ENCODE data around the gene FGFBP1. TPM values are rescaled to one million over a fixed set of nuclear protein-coding genes. Genes with fewer than 3 reads are reported as not detected.

Gene FGFBP1
- total and polyA plus RNA-seq, 9 of the 15 experiments (the other 6 are each of a cell fraction or from before 2014, with no cell fraction given), result not detected

DNA sequence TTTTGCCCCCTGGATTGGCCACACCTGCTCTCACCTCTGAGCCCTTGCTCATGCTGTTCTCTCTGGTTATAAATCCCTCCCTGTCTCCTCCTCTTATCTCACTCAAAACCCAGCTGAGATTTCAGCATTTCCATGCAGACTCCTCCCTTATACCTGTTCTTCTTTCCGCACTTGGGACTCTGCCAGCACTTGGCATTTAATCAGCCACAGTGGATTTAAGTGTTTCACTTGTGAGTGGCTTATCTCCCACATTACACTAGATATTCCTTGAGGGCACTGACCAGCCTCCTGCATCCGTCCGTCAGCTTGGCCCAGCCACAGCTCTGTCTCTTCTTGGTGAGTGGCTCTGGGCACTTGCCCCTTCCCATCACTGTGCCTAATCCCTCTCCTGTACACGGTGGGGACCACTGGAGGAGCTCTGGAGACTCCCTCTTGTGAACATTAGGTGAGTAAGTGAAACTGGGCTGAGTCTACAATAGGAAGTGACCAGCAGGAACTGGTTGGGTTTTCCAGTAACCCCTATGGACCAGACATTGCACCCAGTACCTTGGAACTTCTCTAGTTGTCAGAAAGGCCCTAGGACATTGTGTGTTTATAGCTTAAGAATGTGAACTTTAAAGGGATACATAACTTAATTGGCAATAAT, 19.9 kb downstream of the FGFBP1 start:
- Histone ChIP-seq H3K4me1 (replicated peaks in 1 of 2; ENCODE audit: control insufficient read depth in 2 of 2, insufficient read depth in 2 of 2, low read length in 2 of 2) (no peaks in the 10 kb centered on the region), H3K36me3 (ENCODE audit: control insufficient read depth, insufficient read depth, low read length) (no peaks in the 10 kb centered on the region), H4K20me1 (replicated peaks; ENCODE audit: control insufficient read depth, insufficient read depth, low read length) (no peaks in the 10 kb centered on the region), H3K9me1 (ENCODE audit: control insufficient read depth, insufficient read depth, low read length) (no peaks in the 10 kb centered on the region), H3K79me2 (ENCODE audit: control insufficient read depth, insufficient read depth, low read length) (no peaks in the 10 kb centered on the region), H3K9ac (ENCODE audit: insufficient read depth in 1 of 2, low read depth in 2 of 2, low read length in 2 of 2) (no peak overlapping the region), H3K27ac (ENCODE audit: extremely low read depth, low read depth, low read length) (no peak overlapping the region), H2AFZ (ENCODE audit: low read depth, low read length) (no peak overlapping the region), H3K27me3 (ENCODE audit: control insufficient read depth in 2 of 2, insufficient read depth in 2 of 2, low read length in 2 of 2) (peaks cover 0 to 8% of the 10 kb centered on the region in 2 experiments; a peak in 2 of 5 replicates), H3K9me3 (replicated peaks; ENCODE audit: control insufficient read depth, insufficient read depth, low read depth, low read length) (no peaks in the 10 kb centered on the region), H3K4me3 (no peak overlapping the region), H3K4me2 (ENCODE audit: insufficient read depth, low read length) (no peak overlapping the region)
- FAIRE-seq, result no peak
- intact Hi-C loops (cut with micrococcal nuclease), result no loop called here
- DNase-seq (ENCODE audit: extremely low read depth in 1 of 4, low spot score in 3 of 4), result no peak
- in situ Hi-C loops (cut with MboI), result no loop called here
- BruUV-seq (replicated peaks), result no TSS peak
- ChIA-PET CTCF (ENCODE audit: low intra/inter-chr PET ratio) (no interaction called here), POLR2A (interaction anchor here (0.7 kb wide), 1 partner anchor 163 kb away, joined by 4 read pairs; no protein-coding TSS in a partner anchor)
- ATAC-seq, result no peak
- 0% methylated on average over 4 of the region's 4 CpGs for WGBS (ENCODE audit: insufficient coverage, low coverage, missing lambda C conversion rate)
- no peak for TF ChIP-seq EZH2 (IDR thresholded peaks at IDR 0.05; ENCODE audit: borderline replicate concordance, low read depth, low read length)
- TF ChIP-seq TCF7L2 (IDR thresholded peaks at IDR 0.05; ENCODE audit: low read depth, low read length), result no peak
- TF ChIP-seq SMAD1 (IDR thresholded peaks at IDR 0.05; ENCODE audit: low read depth, low read length, partially characterized antibody), result no peak
- TF ChIP-seq SMARCE1 (IDR thresholded peaks at IDR 0.05), result no peak
- TF ChIP-seq NELFE (IDR thresholded peaks at IDR 0.05; ENCODE audit: insufficient read depth, insufficient read length), result no peak
- TF ChIP-seq, protein P1, sequence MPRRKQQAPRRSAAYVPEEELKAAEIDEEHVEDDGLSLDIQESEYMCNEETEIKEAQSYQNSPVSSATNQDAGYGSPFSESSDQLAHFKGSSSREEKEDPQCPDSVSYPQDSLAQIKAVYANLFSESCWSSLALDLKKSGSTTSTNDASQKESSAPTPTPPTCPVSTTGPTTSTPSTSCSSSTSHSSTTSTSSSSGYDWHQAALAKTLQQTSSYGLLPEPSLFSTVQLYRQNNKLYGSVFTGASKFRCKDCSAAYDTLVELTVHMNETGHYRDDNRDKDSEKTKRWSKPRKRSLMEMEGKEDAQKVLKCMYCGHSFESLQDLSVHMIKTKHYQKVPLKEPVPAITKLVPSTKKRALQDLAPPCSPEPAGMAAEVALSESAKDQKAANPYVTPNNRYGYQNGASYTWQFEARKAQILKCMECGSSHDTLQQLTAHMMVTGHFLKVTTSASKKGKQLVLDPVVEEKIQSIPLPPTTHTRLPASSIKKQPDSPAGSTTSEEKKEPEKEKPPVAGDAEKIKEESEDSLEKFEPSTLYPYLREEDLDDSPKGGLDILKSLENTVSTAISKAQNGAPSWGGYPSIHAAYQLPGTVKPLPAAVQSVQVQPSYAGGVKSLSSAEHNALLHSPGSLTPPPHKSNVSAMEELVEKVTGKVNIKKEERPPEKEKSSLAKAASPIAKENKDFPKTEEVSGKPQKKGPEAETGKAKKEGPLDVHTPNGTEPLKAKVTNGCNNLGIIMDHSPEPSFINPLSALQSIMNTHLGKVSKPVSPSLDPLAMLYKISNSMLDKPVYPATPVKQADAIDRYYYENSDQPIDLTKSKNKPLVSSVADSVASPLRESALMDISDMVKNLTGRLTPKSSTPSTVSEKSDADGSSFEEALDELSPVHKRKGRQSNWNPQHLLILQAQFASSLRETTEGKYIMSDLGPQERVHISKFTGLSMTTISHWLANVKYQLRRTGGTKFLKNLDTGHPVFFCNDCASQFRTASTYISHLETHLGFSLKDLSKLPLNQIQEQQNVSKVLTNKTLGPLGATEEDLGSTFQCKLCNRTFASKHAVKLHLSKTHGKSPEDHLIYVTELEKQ (CRISPR knock-in tag; IDR thresholded peaks at IDR 0.05), result no peak
- TF ChIP-seq, protein P2, sequence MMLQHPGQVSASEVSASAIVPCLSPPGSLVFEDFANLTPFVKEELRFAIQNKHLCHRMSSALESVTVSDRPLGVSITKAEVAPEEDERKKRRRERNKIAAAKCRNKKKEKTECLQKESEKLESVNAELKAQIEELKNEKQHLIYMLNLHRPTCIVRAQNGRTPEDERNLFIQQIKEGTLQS (IDR thresholded peaks at IDR 0.05), result no peak
- TF ChIP-seq, protein P2 (CRISPR knock-in tag; conservative IDR thresholded peaks at IDR 0.05), result no peak
- TF ChIP-seq PHTF2 (CRISPR knock-in tag; IDR thresholded peaks at IDR 0.05), result no peak
- TF ChIP-seq, protein P3, sequence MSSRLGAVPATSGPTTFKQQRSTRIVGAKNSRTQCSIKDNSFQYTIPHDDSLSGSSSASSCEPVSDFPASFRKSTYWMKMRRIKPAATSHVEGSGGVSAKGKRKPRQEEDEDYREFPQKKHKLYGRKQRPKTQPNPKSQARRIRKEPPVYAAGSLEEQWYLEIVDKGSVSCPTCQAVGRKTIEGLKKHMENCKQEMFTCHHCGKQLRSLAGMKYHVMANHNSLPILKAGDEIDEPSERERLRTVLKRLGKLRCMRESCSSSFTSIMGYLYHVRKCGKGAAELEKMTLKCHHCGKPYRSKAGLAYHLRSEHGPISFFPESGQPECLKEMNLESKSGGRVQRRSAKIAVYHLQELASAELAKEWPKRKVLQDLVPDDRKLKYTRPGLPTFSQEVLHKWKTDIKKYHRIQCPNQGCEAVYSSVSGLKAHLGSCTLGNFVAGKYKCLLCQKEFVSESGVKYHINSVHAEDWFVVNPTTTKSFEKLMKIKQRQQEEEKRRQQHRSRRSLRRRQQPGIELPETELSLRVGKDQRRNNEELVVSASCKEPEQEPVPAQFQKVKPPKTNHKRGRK (tag; IDR thresholded peaks at IDR 0.05), result no peak
- TF ChIP-seq PHF20 (IDR thresholded peaks at IDR 0.05; ENCODE audit: partially characterized antibody), result no peak
- TF ChIP-seq MYC (IDR thresholded peaks at IDR 0.05; ENCODE audit: low read depth, low read length), result no peak
- no peak for TF ChIP-seq MYC (CRISPR knock-in tag; IDR thresholded peaks at IDR 0.05; ENCODE audit: borderline replicate concordance, low read depth)
- TF ChIP-seq, protein P4, sequence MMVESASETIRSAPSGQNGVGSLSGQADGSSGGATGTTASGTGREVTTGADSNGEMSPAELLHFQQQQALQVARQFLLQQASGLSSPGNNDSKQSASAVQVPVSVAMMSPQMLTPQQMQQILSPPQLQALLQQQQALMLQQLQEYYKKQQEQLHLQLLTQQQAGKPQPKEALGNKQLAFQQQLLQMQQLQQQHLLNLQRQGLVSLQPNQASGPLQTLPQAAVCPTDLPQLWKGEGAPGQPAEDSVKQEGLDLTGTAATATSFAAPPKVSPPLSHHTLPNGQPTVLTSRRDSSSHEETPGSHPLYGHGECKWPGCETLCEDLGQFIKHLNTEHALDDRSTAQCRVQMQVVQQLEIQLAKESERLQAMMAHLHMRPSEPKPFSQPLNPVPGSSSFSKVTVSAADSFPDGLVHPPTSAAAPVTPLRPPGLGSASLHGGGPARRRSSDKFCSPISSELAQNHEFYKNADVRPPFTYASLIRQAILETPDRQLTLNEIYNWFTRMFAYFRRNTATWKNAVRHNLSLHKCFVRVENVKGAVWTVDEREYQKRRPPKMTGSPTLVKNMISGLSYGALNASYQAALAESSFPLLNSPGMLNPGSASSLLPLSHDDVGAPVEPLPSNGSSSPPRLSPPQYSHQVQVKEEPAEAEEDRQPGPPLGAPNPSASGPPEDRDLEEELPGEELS (CRISPR knock-in tag; IDR thresholded peaks at IDR 0.05; ENCODE audit: borderline replicate concordance), result no peak
- no peak for TF ChIP-seq RBM25 (IDR thresholded peaks at IDR 0.05; ENCODE audit: low read depth, low read length, severe bottlenecking)
